ENCODE data around the gene HOXA7.
A peak's percentile ranks its signal among the peaks of the same experiment; 100 is the strongest.

GRCh38 chr7:27196287-27196767, 39.9 kb upstream of the HOXA7 start:
- TF ChIP-seq CTCF (IDR thresholded peaks at IDR 0.05) (peak; percentile 45 to 80 (median 68)), POLR2AphosphoS5 (IDR thresholded peaks at IDR 0.05) (no peak)
